Retinal pigment epithelial cell (primary cell): ENCODE measurements around the gene IGFALS.
"Not testable (repeated sequence)": the region's sequence is repeated elsewhere in the genome, so short reads cannot be mapped to it uniquely, and the experiment has no call there.

Experiments
- DNase-seq: peaks from one replicate; pipeline ENCODE4 v3.0.0-alpha.2; 2010; ENCODE audit warnings: low read depth
- H3K4me3 ChIP-seq: 2 replicates; pipeline ENCODE4 v1.5.1; 2011; ENCODE audit warnings: mild to moderate bottlenecking, low read length, control low read depth, moderate library complexity
- CTCF ChIP-seq: conservative IDR thresholded peaks from 2 replicates; pipeline ENCODE4 v1.5.1; 2011; ENCODE audit warnings: low read depth, low read length, control low read depth, inconsistent platforms

Gene IGFALS

GRCh38 chr16:1809281-1809801, 15.8 kb upstream of the IGFALS start:
- no peak for TF ChIP-seq CTCF
- H3K4me3 ChIP-seq: no peak overlapping the region
- no peak for DNase-seq

- no peak overlapping the region for H3K4me3 ChIP-seq
- TF ChIP-seq CTCF: no peak
- DNase-seq: no peak
Observed at GRCh38 chr16:1808691-1809090, 15.2 kb upstream of the IGFALS start.

GRCh38 chr16:1807626-1808025, 14.1 kb upstream of the IGFALS start:
- TF ChIP-seq CTCF: no peak
- no peak for DNase-seq
- no peak overlapping the region for H3K4me3 ChIP-seq

GRCh38 chr16:1800701-1801100, 7.2 kb upstream of the IGFALS start:
- H3K4me3 ChIP-seq: no peak overlapping the region
- TF ChIP-seq CTCF: no peak
- no peak for DNase-seq

- H3K4me3 ChIP-seq, DNase-seq: not testable (repeated sequence)
Observed at GRCh38 chr16:1799263-1799662, 5.8 kb upstream of the IGFALS start.

GRCh38 chr16:1794908-1795666, 1.6 kb upstream of the IGFALS start:
- no peak overlapping the region for H3K4me3 ChIP-seq
- no peak for DNase-seq
- TF ChIP-seq CTCF: no peak

GRCh38 chr16:1794221-1794871, 841 bp upstream of the IGFALS start:
- no peak for DNase-seq
- peak overlapping the region; percentile 20 for H3K4me3 ChIP-seq
- TF ChIP-seq CTCF: no peak
